ENCODE data around the gene CBX6.

Gene CBX6

GRCh38 chr22:38841635-38842034, 30.4 kb downstream of the CBX6 start:
- no peak for DNase-seq

- no peak for DNase-seq
These were observed 30.8 kb downstream of the CBX6 start for GRCh38 chr22:38841211-38841610.

- DNase-seq, result no peak
These were observed 31.9 kb downstream of the CBX6 start for GRCh38 chr22:38840129-38840528.

GRCh38 chr22:38839686-38840085, 32.3 kb downstream of the CBX6 start:
- no peak for DNase-seq

- DNase-seq, result no peak
These were observed 34.5 kb downstream of the CBX6 start for GRCh38 chr22:38837414-38837928.

GRCh38 chr22:38835888-38836301, 36.1 kb downstream of the CBX6 start:
- peak in 11 of 58 donors; percentile 10 to 58 (median 34) for DNase-seq

GRCh38 chr22:38834991-38835390, 37.0 kb downstream of the CBX6 start:
- DNase-seq, result no peak

GRCh38 chr22:38834215-38834953, 37.6 kb downstream of the CBX6 start:
- DNase-seq, result peak in 3 of 58 donors; percentile 30 to 45 (median 33)

- DNase-seq, result no peak
These were observed 39.0 kb downstream of the CBX6 start for GRCh38 chr22:38833061-38833460.

- DNase-seq, result peak in 47 of 58 donors; percentile 19 to 87 (median 63)
These were observed 39.7 kb downstream of the CBX6 start for GRCh38 chr22:38832005-38832978.

- DNase-seq, result no peak
These were observed 40.7 kb downstream of the CBX6 start for GRCh38 chr22:38831166-38831945.

- no peak for DNase-seq
These were observed 41.2 kb downstream of the CBX6 start for GRCh38 chr22:38830845-38831108.

GRCh38 chr22:38830026-38830844, 41.8 kb downstream of the CBX6 start:
- peak in 7 of 58 donors; percentile 8 to 31 (median 19) for DNase-seq

GRCh38 chr22:38829485-38829884, 42.5 kb downstream of the CBX6 start:
- no peak for DNase-seq

GRCh38 chr22:38828616-38829205, 43.3 kb downstream of the CBX6 start:
- no peak for DNase-seq

GRCh38 chr22:38828191-38828590, 43.8 kb downstream of the CBX6 start:
- DNase-seq, result no peak

GRCh38 chr22:38827510-38827909, 44.5 kb downstream of the CBX6 start:
- DNase-seq, result no peak

GRCh38 chr22:38826801-38827200, 45.2 kb downstream of the CBX6 start:
- DNase-seq, result no peak

- DNase-seq, result no peak
These were observed 45.6 kb downstream of the CBX6 start for GRCh38 chr22:38826386-38826785.

- peak in 34 of 58 donors; percentile 8 to 65 (median 28) for DNase-seq
These were observed 47.4 kb downstream of the CBX6 start for GRCh38 chr22:38824585-38824984.

Data from anterior cingulate cortex (tissue), 58 donors.